HEK293 (cell line): ENCODE data around the gene DLG2.

ENCODE experiments used
- CTCF ChIP-seq: fragments of 450-650 bp; formaldehyde crosslinking; IDR thresholded peaks from 2 replicates; pipeline ENCODE4 v1.5.1; 2016; ENCODE audit warnings: missing biosample characterization, missing genetic modification characterization
- HOXA7 ChIP-seq: sonication (generic); formaldehyde crosslinking; IDR thresholded peaks from 2 replicates; pipeline ENCODE4 v1.8.1; 2022; ENCODE audit warnings: missing genetic modification reagents, borderline replicate concordance
- INSM2 ChIP-seq: fragments of 450-650 bp; formaldehyde crosslinking; IDR thresholded peaks from 2 replicates; pipeline ENCODE4 v1.5.1; 2016; ENCODE audit warnings: missing biosample characterization, missing genetic modification characterization
- PBX3 ChIP-seq: sonication (generic); formaldehyde crosslinking; IDR thresholded peaks from 2 replicates; pipeline ENCODE4 v1.8.1; 2022; ENCODE audit warnings: mild to moderate bottlenecking, moderate library complexity, missing genetic modification reagents
- PRDM1 ChIP-seq: fragments of 450-650 bp; formaldehyde crosslinking; IDR thresholded peaks from 2 replicates; pipeline ENCODE4; 2016; ENCODE audit warnings: missing biosample characterization, missing genetic modification characterization
- PRDM4 ChIP-seq: fragments of 450-650 bp; formaldehyde crosslinking; IDR thresholded peaks from 2 replicates; pipeline ENCODE4 v1.5.1; 2017; ENCODE audit warnings: missing biosample characterization, missing genetic modification characterization
- REPIN1 ChIP-seq: fragments of 450-650 bp; formaldehyde crosslinking; IDR thresholded peaks from 2 replicates; pipeline ENCODE4 v1.5.1; 2017; ENCODE audit warnings: missing biosample characterization, missing genetic modification characterization, low read depth
- SETDB1 ChIP-seq: IDR thresholded peaks from one replicate; pipeline ENCODE4 v1.6.1; 2017; ENCODE audit warnings: mild to moderate bottlenecking, low read length, moderate library complexity, mixed read lengths; ENCODE audit not compliant: insufficient read length
- ZNF138 ChIP-seq: fragments of 450-650 bp; formaldehyde crosslinking; IDR thresholded peaks from 2 replicates; pipeline ENCODE4 v1.5.1; 2016; ENCODE audit warnings: missing biosample characterization, missing genetic modification characterization, borderline replicate concordance
- ZNF324 ChIP-seq: fragments of 450-650 bp; formaldehyde crosslinking; IDR thresholded peaks from 2 replicates; pipeline ENCODE4 v1.5.1; 2016; ENCODE audit warnings: missing biosample characterization, missing genetic modification characterization
- ZNF362 ChIP-seq: fragments of 450-650 bp; formaldehyde crosslinking; IDR thresholded peaks from 2 replicates; pipeline ENCODE4 v1.5.1; 2016; ENCODE audit warnings: missing biosample characterization, missing genetic modification characterization
- ZNF513 ChIP-seq: fragments of 450-650 bp; IDR thresholded peaks from 2 replicates; pipeline ENCODE4 v1.5.1; 2018; ENCODE audit warnings: missing biosample characterization, missing genetic modification characterization
- ZNF639 ChIP-seq: fragments of 450-650 bp; formaldehyde crosslinking; IDR thresholded peaks from 2 replicates; pipeline ENCODE4 v1.5.1; 2016; ENCODE audit warnings: missing biosample characterization, missing genetic modification characterization
- ZSCAN18 ChIP-seq: fragments of 450-650 bp; formaldehyde crosslinking; IDR thresholded peaks from 2 replicates; pipeline ENCODE4 v1.5.1; 2016; ENCODE audit warnings: missing biosample characterization, missing genetic modification characterization

GRCh38 chr11:85021058-85021457, 606.1 kb downstream of the DLG2 start:
- TF ChIP-seq ZNF639 (tag by site-specific recombination) (no peak), INSM2 (no peak), ZNF362 (tag by site-specific recombination) (no peak), ZNF138 (tag by site-specific recombination) (no peak), PRDM4 (no peak), ZSCAN18 (no peak), SETDB1 (no peak), ZNF513 (tag by site-specific recombination) (no peak), CTCF (tag by site-specific recombination) (no peak), PRDM1 (no peak), REPIN1 (tag by site-specific recombination) (no peak), HOXA7 (CRISPR knock-in tag) (no peak), PBX3 (no peak), ZNF324 (tag by site-specific recombination) (no peak)
